ENCODE data around the gene MVK.

MVK gene

GRCh38 chr12:109631751-109632150 lies 58.2 kb downstream of the MVK start:
- DNase-seq (ENCODE audit: low spot score): no peak

DNA sequence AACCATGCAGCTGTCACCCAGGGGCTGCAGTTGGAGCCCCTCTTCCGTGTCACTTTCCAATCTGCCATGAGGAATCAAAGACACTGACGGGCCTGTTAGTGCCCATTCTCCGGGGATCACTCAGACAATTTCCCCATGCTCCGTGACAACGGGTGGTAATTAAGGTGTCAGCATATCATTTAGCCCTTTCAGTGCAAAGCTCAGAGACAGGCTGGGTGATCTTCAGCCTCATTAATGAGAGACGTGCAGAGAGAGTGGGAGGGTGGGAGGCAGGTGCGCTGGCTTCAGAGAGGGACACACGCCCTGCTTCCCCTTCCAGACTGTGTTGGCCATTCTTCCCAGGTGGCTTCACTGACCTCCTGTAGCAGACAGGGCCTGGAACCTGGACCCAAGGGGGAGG lies 58.7 kb downstream of the MVK start:
- no peak for DNase-seq (ENCODE audit: low spot score)

DNA sequence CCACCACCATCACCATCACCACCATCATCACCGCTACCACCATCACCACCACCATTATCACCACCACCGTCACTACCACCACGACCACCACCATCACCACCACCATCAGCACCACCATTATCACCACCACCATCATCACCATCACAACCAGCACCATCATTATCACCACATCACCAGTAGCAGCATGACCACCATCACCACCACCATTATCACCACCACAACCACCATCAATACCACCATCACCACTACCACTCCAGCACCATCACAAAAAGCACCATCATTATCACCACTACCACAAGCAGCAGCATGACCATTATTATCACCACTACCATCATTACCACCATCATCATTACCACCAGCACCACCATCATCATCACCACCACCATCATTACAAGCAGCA lies 62.1 kb downstream of the MVK start:
- DNase-seq (ENCODE audit: low spot score): no peak

DNA sequence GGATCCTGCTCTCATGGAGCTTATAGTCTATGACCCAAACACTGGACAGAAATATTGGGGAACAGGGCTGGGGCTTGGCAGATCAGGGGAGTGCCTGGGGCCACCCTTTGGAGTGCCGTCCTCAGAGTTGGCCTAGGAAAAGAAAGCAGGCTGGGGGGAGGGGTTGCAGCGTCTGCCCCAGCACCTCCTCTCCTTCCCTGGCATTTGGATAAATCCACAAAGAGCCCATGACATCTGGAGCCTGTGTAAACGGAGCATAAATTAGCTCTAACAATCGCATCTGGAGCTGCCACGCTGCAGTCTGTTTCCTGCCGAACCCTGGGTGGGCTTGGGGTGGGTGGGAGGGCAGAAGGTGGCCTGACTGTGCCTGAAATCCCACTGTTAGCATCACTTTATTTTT lies 63.8 kb downstream of the MVK start:
- DNase-seq (ENCODE audit: low spot score): no peak

- no peak for DNase-seq (ENCODE audit: low spot score)
These were observed 64.4 kb downstream of the MVK start for GRCh38 chr12:109637996-109638395.

DNA sequence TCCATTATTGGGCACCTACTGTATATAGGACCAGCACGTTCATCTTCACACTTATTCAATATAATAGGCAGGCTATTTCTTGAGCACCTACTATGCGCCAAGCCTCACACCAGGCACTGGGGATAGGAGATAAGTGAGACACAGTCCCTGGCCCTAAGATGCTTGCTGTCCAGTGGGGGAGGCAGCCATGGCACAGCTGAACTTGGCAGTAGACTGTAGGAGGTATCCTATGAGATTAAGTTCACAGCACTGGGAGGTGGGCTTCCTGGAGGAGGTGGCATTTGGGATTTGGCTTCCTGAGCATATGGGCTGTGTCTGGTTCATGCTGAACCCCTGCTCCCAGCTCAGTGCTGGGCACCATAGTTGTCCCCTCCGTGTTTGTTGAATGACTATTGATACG lies 65.1 kb downstream of the MVK start:
- DNase-seq (ENCODE audit: low spot score): no peak

- DNase-seq (ENCODE audit: low spot score): no peak
These were observed 65.7 kb downstream of the MVK start for GRCh38 chr12:109639151-109639872.

DNA sequence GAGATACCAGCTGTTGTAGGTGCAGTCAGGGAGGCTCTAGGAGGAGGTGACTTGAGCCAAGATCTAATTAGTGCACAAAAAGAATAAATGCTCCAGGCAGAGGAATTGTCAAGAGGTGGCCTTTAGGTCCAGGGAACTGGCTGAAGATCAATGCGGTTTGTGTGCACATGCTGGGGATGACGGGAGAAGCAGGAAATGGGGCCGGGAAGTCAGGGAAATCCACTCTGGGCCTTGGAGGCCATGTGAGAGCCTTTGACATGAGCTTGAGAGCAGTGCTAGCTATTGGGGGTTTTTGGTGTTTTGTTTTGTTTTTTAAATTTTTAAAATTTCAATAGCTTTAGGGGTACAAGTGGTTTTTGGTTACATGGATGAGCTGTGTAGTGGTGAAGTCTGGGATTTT lies 67.4 kb downstream of the MVK start:
- no peak for DNase-seq (ENCODE audit: low spot score)

- no peak for DNase-seq (ENCODE audit: low spot score)
These were observed 67.8 kb downstream of the MVK start for GRCh38 chr12:109641422-109641821.

- DNase-seq (ENCODE audit: low spot score): no peak
These were observed 69.0 kb downstream of the MVK start for GRCh38 chr12:109642506-109643132.

DNA sequence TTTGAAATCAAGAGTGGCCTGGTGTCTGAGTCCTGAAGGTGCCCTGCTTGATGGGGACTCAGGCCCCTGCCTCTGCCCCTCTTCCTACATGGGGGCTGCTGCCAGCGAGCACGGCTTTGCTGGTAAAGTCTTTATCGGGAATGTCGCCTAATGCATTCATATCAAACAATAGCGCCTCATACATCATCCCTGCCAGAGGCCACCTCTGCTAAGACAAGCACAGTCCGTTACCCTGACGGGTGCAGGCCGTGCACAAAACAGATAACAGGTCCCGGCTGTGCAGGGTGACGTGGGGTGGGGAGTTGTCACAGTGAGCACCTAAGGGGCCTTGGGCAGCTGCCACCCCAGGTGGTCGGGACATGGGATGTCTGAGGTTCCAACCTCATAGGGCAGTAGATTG lies 71.6 kb downstream of the MVK start:
- no peak for DNase-seq (ENCODE audit: low spot score)

DNA sequence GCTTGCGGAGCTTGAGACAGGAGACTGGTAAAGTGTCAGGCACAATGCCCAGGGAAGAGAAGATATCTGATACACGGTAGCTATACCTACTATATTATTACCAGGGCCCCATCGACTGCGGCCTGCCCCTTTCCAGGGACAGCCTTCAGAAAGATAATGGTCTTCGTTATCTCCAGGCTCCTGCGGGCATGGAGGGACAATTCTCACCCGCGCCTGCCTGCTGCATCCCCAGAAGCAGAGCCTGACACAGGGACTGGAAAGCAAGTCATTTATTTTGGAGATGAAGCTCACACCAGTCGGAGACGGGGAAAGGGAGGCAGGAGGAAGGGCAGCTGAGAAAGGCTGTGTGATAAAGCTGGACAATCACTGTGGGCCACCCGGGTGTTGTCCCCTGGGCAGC lies 72.1 kb downstream of the MVK start:
- no peak for DNase-seq (ENCODE audit: low spot score)
